Measurements from ENCODE around the gene MSX1. TPM values are rescaled to one million over a fixed set of nuclear protein-coding genes. Genes with fewer than 3 reads are reported as not detected.

MSX1 gene
- polyA plus RNA-seq, 1 donor from 2014 or later, result 2.8 TPM

- H3K4me2 ChIP-seq (ENCODE audit: low read length), result no peak overlapping the region
- TF ChIP-seq EZH2 (IDR thresholded peaks at IDR 0.05; ENCODE audit: borderline replicate concordance, insufficient read depth, low read length, poor library complexity, severe bottlenecking) (no peak), REST (IDR thresholded peaks at IDR 0.05; ENCODE audit: borderline replicate concordance) (no peak), EP300 (conservative IDR thresholded peaks at IDR 0.05; ENCODE audit: poor library complexity, severe bottlenecking) (no peak), TAF1 (IDR thresholded peaks at IDR 0.05; ENCODE audit: low read depth) (no peak), CTCF (IDR thresholded peaks at IDR 0.05; ENCODE audit: poor library complexity, severe bottlenecking) (no peak), MXI1 (conservative IDR thresholded peaks at IDR 0.05; ENCODE audit: poor library complexity, severe bottlenecking) (no peak), POLR2AphosphoS5 (IDR thresholded peaks at IDR 0.05) (no peak), RAD21 (conservative IDR thresholded peaks at IDR 0.05) (no peak), SMC3 (conservative IDR thresholded peaks at IDR 0.05; ENCODE audit: poor library complexity) (no peak)
- no peaks in the 10 kb centered on the region for H3K79me2 ChIP-seq (replicated peaks; ENCODE audit: insufficient read depth, low read length)
- H3K27me3 ChIP-seq (ENCODE audit: insufficient read depth, low read depth, low read length), result no peaks in the 10 kb centered on the region
- H3K9me2 ChIP-seq (ENCODE audit: insufficient read depth, low read length), result no peaks in the 10 kb centered on the region
- no peaks in the 10 kb centered on the region for H4K20me1 ChIP-seq (ENCODE audit: insufficient read depth)
- no peaks in the 10 kb centered on the region for H3K36me3 ChIP-seq (ENCODE audit: insufficient read depth, low read length)
- H3K4me3 ChIP-seq (ENCODE audit: low read length), result no peak overlapping the region
- H3F3A ChIP-seq (ENCODE audit: insufficient read depth, low read length, poor library complexity, severe bottlenecking), result no peaks in the 10 kb centered on the region
- H3K9me3 ChIP-seq (ENCODE audit: low read length), result no peaks in the 10 kb centered on the region
- H3K9ac ChIP-seq (ENCODE audit: low read length), result no peak overlapping the region
- H3K27ac ChIP-seq (ENCODE audit: low read length), result no peak overlapping the region
- no peak overlapping the region for H2AFZ ChIP-seq (ENCODE audit: low read depth, low read length)
Observed at GRCh38 chr4:4810778-4811177, 48.7 kb upstream of the MSX1 start.

GRCh38 chr4:4812145-4812794, 47.2 kb upstream of the MSX1 start:
- Histone ChIP-seq H3K9ac (ENCODE audit: low read length) (no peak overlapping the region), H3K36me3 (ENCODE audit: insufficient read depth, low read length) (no peaks in the 10 kb centered on the region), H3K9me2 (ENCODE audit: insufficient read depth, low read length) (no peaks in the 10 kb centered on the region)

More at GRCh38 chr4:4812145-4812794, 47.2 kb upstream of the MSX1 start:
- Histone ChIP-seq H3K4me2 (ENCODE audit: low read length) (no peak overlapping the region), H3K9me3 (ENCODE audit: low read length) (no peaks in the 10 kb centered on the region), H3K79me2 (replicated peaks; ENCODE audit: insufficient read depth, low read length) (no peaks in the 10 kb centered on the region), H3K4me3 (ENCODE audit: low read length) (no peak overlapping the region), H2AFZ (ENCODE audit: low read depth, low read length) (no peak overlapping the region), H3F3A (ENCODE audit: insufficient read depth, low read length, poor library complexity, severe bottlenecking) (no peaks in the 10 kb centered on the region), H3K27me3 (ENCODE audit: insufficient read depth, low read depth, low read length) (no peaks in the 10 kb centered on the region), H4K20me1 (ENCODE audit: insufficient read depth) (no peaks in the 10 kb centered on the region), H3K27ac (ENCODE audit: low read length) (no peak overlapping the region)
- TF ChIP-seq EP300 (conservative IDR thresholded peaks at IDR 0.05; ENCODE audit: poor library complexity, severe bottlenecking) (no peak), EZH2 (IDR thresholded peaks at IDR 0.05; ENCODE audit: borderline replicate concordance, insufficient read depth, low read length, poor library complexity, severe bottlenecking) (no peak), RAD21 (conservative IDR thresholded peaks at IDR 0.05) (no peak), CTCF (IDR thresholded peaks at IDR 0.05; ENCODE audit: poor library complexity, severe bottlenecking) (no peak), SMC3 (conservative IDR thresholded peaks at IDR 0.05; ENCODE audit: poor library complexity) (no peak), TAF1 (IDR thresholded peaks at IDR 0.05; ENCODE audit: low read depth) (no peak), MXI1 (conservative IDR thresholded peaks at IDR 0.05; ENCODE audit: poor library complexity, severe bottlenecking) (no peak), POLR2AphosphoS5 (IDR thresholded peaks at IDR 0.05) (no peak)
